ENCODE measurements around the gene SPON2.

Gene SPON2

DNA sequence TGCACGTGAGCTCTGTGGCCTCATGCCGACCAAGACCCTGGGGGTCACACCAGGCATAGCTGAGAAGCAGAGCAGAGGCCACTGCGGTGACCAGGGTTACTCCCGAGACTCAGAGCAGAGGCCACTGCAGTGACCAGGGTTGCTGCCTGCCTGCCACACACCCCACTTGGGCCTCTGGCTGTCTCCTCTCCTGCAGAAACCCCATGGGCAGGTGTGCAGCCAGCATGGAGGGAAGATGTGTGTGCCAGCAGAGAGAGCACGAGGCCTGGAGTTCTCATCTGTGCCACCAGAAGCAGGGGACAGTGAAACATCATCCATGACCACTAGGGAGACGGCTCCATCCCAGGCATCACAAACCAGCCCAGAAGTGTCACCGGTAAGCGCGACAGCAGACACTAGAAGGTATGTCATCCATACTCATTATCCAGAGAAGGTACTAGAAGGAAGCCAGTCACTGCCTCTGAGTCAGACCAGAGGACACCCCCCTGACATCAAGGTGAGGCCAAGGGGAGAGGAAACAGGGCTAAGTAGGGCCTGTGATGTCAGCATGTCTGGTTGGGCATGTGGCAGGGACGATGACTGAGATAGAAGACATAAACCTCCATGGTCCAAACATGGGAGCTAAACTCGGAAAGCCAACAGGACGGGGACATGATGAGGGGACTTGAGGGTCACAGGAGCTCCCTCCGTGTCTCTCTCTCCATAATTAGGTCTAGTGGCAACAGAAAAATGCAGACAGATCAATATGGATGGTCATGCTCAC lies 24.2 kb upstream of the SPON2 start:
- H3K9ac ChIP-seq (ENCODE audit: low read length): no peak overlapping the region
- H2AFZ ChIP-seq (ENCODE audit: low read length): no peak overlapping the region
- H3K27me3 ChIP-seq (replicated peaks; ENCODE audit: insufficient read depth, low read length): no peaks in the 10 kb centered on the region
- H3F3A ChIP-seq (ENCODE audit: insufficient read depth, low read length): peaks cover 9% of the 10 kb centered on the region; the same call in 1 of the 2 replicates
- H3K9me3 ChIP-seq (replicated peaks; ENCODE audit: insufficient read depth, low read length): no peaks in the 10 kb centered on the region
- TF ChIP-seq EZH2phosphoT487 (IDR thresholded peaks at IDR 0.05; ENCODE audit: low read length) (no peak), EZH2 (optimal IDR thresholded peaks at IDR 0.05; ENCODE audit: low read depth, low read length) (no peak)
- TF ChIP-seq, protein P1, sequence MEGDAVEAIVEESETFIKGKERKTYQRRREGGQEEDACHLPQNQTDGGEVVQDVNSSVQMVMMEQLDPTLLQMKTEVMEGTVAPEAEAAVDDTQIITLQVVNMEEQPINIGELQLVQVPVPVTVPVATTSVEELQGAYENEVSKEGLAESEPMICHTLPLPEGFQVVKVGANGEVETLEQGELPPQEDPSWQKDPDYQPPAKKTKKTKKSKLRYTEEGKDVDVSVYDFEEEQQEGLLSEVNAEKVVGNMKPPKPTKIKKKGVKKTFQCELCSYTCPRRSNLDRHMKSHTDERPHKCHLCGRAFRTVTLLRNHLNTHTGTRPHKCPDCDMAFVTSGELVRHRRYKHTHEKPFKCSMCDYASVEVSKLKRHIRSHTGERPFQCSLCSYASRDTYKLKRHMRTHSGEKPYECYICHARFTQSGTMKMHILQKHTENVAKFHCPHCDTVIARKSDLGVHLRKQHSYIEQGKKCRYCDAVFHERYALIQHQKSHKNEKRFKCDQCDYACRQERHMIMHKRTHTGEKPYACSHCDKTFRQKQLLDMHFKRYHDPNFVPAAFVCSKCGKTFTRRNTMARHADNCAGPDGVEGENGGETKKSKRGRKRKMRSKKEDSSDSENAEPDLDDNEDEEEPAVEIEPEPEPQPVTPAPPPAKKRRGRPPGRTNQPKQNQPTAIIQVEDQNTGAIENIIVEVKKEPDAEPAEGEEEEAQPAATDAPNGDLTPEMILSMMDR (IDR thresholded peaks at IDR 0.05; ENCODE audit: low read length): no peak
- H3K4me2 ChIP-seq (ENCODE audit: low read depth, low read length): no peak overlapping the region
- H3K27ac ChIP-seq (ENCODE audit: low read length): no peak overlapping the region
- H3K36me3 ChIP-seq (replicated peaks; ENCODE audit: insufficient read depth, low read length): no peaks in the 10 kb centered on the region
- H3K9me2 ChIP-seq (replicated peaks; ENCODE audit: insufficient read depth, low read length): no peaks in the 10 kb centered on the region
- H3K4me1 ChIP-seq (ENCODE audit: low read length): peaks cover 7% of the 10 kb centered on the region; the same call in 1 of the 2 replicates
- H3K79me2 ChIP-seq (ENCODE audit: low read length): peaks cover 17% of the 10 kb centered on the region
- no peak for DNase-seq
- no peaks in the 10 kb centered on the region for H4K20me1 ChIP-seq (ENCODE audit: insufficient read depth, low read length)
- no peak overlapping the region for H3K4me3 ChIP-seq (ENCODE audit: low read length)

DNA sequence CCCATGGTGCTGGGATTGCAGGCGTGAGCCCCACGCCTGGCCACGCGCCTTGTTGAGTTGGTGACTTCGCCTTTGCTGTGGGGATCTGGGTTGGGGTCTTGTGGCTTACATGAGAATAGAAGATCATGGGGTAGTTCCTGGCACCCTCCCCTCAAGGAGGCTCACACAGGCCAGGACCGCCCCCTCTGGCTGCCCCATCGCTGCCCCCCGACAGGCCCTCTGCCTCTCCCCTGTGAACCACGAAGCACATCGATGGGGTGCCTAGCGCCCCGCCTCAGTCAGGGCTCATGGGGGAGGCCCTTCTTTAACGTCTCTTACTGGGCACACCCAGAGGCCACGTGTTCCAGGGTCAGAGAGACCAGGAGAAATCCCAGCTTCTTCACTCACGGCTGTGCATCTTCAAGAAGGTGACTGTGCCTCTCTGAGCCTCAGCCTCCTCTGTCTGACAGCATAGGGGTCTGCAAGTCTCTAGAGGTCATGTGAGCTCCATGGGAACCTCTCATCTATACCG lies 23.6 kb upstream of the SPON2 start:
- Histone ChIP-seq H3K79me2 (ENCODE audit: low read length) (peaks cover 16% of the 10 kb centered on the region), H3K4me2 (ENCODE audit: low read depth, low read length) (no peak overlapping the region), H3K4me3 (ENCODE audit: low read length) (no peak overlapping the region), H3K27me3 (replicated peaks; ENCODE audit: insufficient read depth, low read length) (no peaks in the 10 kb centered on the region), H4K20me1 (ENCODE audit: insufficient read depth, low read length) (no peaks in the 10 kb centered on the region), H3K4me1 (ENCODE audit: low read length) (peaks cover 6% of the 10 kb centered on the region; the same call in 1 of the 2 replicates), H3F3A (ENCODE audit: insufficient read depth, low read length) (peaks cover 4% of the 10 kb centered on the region; the same call in 1 of the 2 replicates), H3K9ac (ENCODE audit: low read length) (no peak overlapping the region), H3K36me3 (replicated peaks; ENCODE audit: insufficient read depth, low read length) (no peaks in the 10 kb centered on the region), H3K9me2 (replicated peaks; ENCODE audit: insufficient read depth, low read length) (no peaks in the 10 kb centered on the region), H3K27ac (ENCODE audit: low read length) (no peak overlapping the region), H2AFZ (ENCODE audit: low read length) (no peak overlapping the region), H3K9me3 (replicated peaks; ENCODE audit: insufficient read depth, low read length) (no peaks in the 10 kb centered on the region)
- no peak for DNase-seq
- TF ChIP-seq EZH2phosphoT487 (IDR thresholded peaks at IDR 0.05; ENCODE audit: low read length): no peak
- TF ChIP-seq, protein P1 (IDR thresholded peaks at IDR 0.05; ENCODE audit: low read length): no peak
- no peak for TF ChIP-seq EZH2 (optimal IDR thresholded peaks at IDR 0.05; ENCODE audit: low read depth, low read length)

DNA sequence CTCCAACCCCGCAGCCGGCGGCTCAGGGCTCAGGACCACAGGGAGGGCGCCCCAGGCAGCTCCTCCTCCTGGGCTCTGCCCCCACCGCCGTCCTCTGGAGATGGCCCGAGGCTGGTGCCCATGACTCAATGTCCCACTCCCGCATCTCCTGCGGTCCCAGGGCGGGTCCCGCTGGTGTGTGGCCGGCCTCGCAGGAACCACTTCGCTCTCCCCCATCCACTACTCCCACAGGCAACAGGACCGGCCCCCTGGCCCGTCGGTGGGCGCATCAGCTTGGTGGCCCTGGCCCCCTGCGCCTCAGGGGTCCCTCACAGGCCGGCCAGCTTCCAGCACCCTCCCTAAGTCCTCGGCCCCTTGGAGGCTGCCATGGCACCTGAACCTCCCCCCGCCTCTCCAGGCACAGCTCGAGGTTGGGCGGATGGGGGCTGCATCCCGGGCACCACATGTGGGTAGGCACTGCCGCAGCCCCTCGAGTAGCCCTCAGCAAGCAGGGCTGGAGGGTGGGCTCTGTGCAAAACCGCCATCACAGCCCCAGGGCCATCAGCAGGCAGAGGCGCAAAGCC lies 22.8 kb upstream of the SPON2 start:
- Histone ChIP-seq H3K4me2 (ENCODE audit: low read depth, low read length) (no peak overlapping the region), H3K9me2 (replicated peaks; ENCODE audit: insufficient read depth, low read length) (no peaks in the 10 kb centered on the region), H3K9ac (ENCODE audit: low read length) (no peak overlapping the region), H2AFZ (ENCODE audit: low read length) (no peak overlapping the region), H3K4me3 (ENCODE audit: low read length) (no peak overlapping the region), H3F3A (ENCODE audit: insufficient read depth, low read length) (no peaks in the 10 kb centered on the region), H4K20me1 (ENCODE audit: insufficient read depth, low read length) (no peaks in the 10 kb centered on the region), H3K27ac (ENCODE audit: low read length) (no peak overlapping the region), H3K27me3 (replicated peaks; ENCODE audit: insufficient read depth, low read length) (no peaks in the 10 kb centered on the region), H3K79me2 (ENCODE audit: low read length) (peaks cover 8% of the 10 kb centered on the region), H3K36me3 (replicated peaks; ENCODE audit: insufficient read depth, low read length) (no peaks in the 10 kb centered on the region), H3K9me3 (replicated peaks; ENCODE audit: insufficient read depth, low read length) (no peaks in the 10 kb centered on the region), H3K4me1 (ENCODE audit: low read length) (no peaks in the 10 kb centered on the region)
- no peak for DNase-seq
- TF ChIP-seq EZH2 (optimal IDR thresholded peaks at IDR 0.05; ENCODE audit: low read depth, low read length) (no peak), EZH2phosphoT487 (IDR thresholded peaks at IDR 0.05; ENCODE audit: low read length) (no peak)
- TF ChIP-seq, protein P1 (IDR thresholded peaks at IDR 0.05; ENCODE audit: low read length): no peak

Data from MM.1S (cell line).